ENCODE measurements around the gene KREMEN1. TPM values are rescaled to one million over a fixed set of nuclear protein-coding genes. Genes with fewer than 3 reads are reported as not detected.

Gene KREMEN1
- total RNA-seq, 4 donors from 2014 or later: 11.1 to 23.8 (median 13.9) TPM

GRCh38 chr22:29124777-29125442 is 52.1 kb downstream of the KREMEN1 start:
- DNase-seq (ENCODE audit: low spot score) (no peak), ATAC-seq (ENCODE audit: low FRiP score) (no peak)
- TF ChIP-seq CTCF (IDR thresholded peaks at IDR 0.05): no peak

- DNase-seq (ENCODE audit: low spot score): no peak
- ATAC-seq (ENCODE audit: low FRiP score): no peak
- TF ChIP-seq CTCF (IDR thresholded peaks at IDR 0.05): no peak
These were observed 52.6 kb downstream of the KREMEN1 start for GRCh38 chr22:29125443-29125778.

DNA sequence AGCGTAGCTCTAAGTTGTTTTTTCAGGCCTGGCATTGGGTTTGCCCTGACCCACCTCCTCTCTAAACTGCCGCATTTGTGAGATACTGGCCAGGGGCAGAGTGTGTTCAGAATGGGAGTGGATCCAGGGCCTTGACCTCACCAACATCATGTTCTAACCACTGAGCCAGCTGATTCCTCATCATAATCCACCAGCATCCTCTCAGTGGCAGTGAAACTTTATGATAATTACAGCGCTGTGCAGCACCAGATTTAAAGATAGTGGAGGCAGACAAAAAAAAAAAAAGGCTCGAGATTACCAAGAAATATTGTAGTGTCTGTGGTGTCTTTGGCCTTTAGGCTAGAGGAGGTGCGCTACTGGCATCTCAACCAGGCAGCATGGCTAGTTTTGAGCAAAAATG is 53.0 kb downstream of the KREMEN1 start:
- ATAC-seq (ENCODE audit: low FRiP score): no peak
- no peak for DNase-seq (ENCODE audit: low spot score)
- TF ChIP-seq CTCF (IDR thresholded peaks at IDR 0.05): no peak

- ATAC-seq (ENCODE audit: low FRiP score) (no peak), DNase-seq (ENCODE audit: low spot score) (no peak)
- TF ChIP-seq CTCF (IDR thresholded peaks at IDR 0.05): no peak
These were observed 54.0 kb downstream of the KREMEN1 start for GRCh38 chr22:29126670-29127395.

DNA sequence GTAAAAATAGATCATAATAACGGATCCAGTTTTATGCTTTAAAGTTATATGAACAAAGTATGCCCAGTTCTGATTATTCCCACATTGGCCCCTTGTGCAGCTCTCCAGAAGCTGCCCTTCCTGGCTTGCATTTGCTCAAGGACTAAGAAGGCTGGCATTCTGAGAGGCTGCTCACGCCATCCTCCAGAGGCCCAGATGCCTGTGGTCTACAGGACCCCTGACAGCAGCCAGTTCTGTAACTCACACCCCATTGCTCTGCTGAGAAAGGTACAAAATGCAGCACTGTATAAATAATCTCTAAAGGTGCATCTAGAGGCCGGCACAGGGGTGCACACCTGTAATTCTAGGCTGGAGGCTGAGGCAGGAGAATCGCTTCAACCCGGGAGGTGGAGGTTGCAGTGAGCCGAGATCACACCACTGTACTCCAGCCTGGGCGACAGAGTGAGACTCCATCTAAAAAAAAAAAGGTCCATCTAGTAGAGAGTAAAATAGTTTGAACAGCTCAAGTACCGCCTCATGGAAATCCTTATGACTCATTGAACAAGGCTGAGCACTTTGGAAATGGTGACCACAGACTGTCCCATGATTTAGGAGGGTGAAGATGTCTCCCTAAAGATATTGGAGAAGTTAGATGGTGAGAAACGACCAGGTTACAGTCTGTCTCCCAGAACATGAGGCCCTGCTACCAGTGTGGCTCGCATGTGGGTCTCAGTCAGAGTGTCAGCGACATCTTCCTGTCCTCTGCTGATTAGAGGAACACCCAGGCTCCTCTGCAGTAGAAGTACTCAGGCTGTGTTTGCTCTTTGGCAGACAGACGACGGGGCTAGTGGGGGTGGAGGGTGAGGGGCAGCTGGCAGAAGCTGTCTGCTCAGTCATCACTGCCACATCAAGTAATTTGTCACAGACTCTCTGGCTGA is 56.3 kb downstream of the KREMEN1 start:
- no peak for DNase-seq (ENCODE audit: low spot score)
- ATAC-seq (ENCODE audit: low FRiP score): peak; percentile 37
- no peak for TF ChIP-seq CTCF (IDR thresholded peaks at IDR 0.05)

- no peak for TF ChIP-seq CTCF (IDR thresholded peaks at IDR 0.05)
- ATAC-seq (ENCODE audit: low FRiP score): peak; percentile 19
- DNase-seq (ENCODE audit: low spot score): no peak
These were observed 56.9 kb downstream of the KREMEN1 start for GRCh38 chr22:29129808-29130140.

All from omental fat pad (tissue), 4 donors.